HG03108 (cell line): ENCODE results near the gene SMS.

ENCODE experiments used
- ATAC-seq: cut with Tn5 transposase; IDR thresholded peaks from one replicate; pipeline ENCODE4 v1.9.1; 2021; ENCODE audit warnings: moderate library complexity; ENCODE audit not compliant: unreplicated experiment

The SMS gene

GRCh38 chrX:21975242-21975641 is 34.7 kb downstream of the SMS start:
- no peak for ATAC-seq

- no peak for ATAC-seq
These were observed 35.3 kb downstream of the SMS start for GRCh38 chrX:21975812-21976211.

- no peak for ATAC-seq
These were observed 37.8 kb downstream of the SMS start for GRCh38 chrX:21978346-21978745.

- no peak for ATAC-seq
These were observed 41.8 kb downstream of the SMS start for GRCh38 chrX:21982311-21982710.

GRCh38 chrX:21985332-21985777 is 44.8 kb downstream of the SMS start:
- peak; percentile 87 for ATAC-seq

- ATAC-seq = no peak
These were observed 46.1 kb downstream of the SMS start for GRCh38 chrX:21986596-21986995.

- no peak for ATAC-seq
These were observed 48.9 kb downstream of the SMS start for GRCh38 chrX:21989384-21989783.

GRCh38 chrX:21990832-21991231 is 50.3 kb downstream of the SMS start:
- no peak for ATAC-seq

- ATAC-seq = no peak
These were observed 51.0 kb downstream of the SMS start for GRCh38 chrX:21991504-21991903.

- peak; percentile 83 for ATAC-seq
These were observed 52.8 kb downstream of the SMS start for GRCh38 chrX:21993265-21993664.

- ATAC-seq = no peak
These were observed 56.5 kb downstream of the SMS start for GRCh38 chrX:21996872-21997455.

- ATAC-seq = no peak
These were observed 57.5 kb downstream of the SMS start for GRCh38 chrX:21998037-21998436.

GRCh38 chrX:22004866-22005265 is 64.4 kb downstream of the SMS start:
- ATAC-seq = no peak

GRCh38 chrX:22012051-22012450 is 71.5 kb downstream of the SMS start:
- ATAC-seq = no peak

GRCh38 chrX:22012931-22013330 is 72.4 kb downstream of the SMS start:
- no peak for ATAC-seq

- no peak for ATAC-seq
These were observed 74.7 kb downstream of the SMS start for GRCh38 chrX:22015139-22015750.

- no peak for ATAC-seq
These were observed 81.3 kb downstream of the SMS start for GRCh38 chrX:22021751-22022324.

GRCh38 chrX:22024577-22024976 is 84.1 kb downstream of the SMS start:
- no peak for ATAC-seq

- no peak for ATAC-seq
These were observed 85.2 kb downstream of the SMS start for GRCh38 chrX:22025751-22026150.

GRCh38 chrX:22026731-22027130 is 86.2 kb downstream of the SMS start:
- no peak for ATAC-seq

GRCh38 chrX:22032084-22032483 is 91.6 kb downstream of the SMS start, which contains the start of gene PHEX:
Gene PHEX, plus strand, starts transcription at chrX:22032325. Its CDS starts 681 bp downstream, at chrX:22033006.
- ATAC-seq = no peak

GRCh38 chrX:22032506-22032905 is 92.0 kb downstream of the SMS start:
- no peak for ATAC-seq
